Hematopoietic multipotent progenitor cell treated with erythropoietin and hydrocortisone succinate and interleukin-3 and kit ligand, for 6 days (in vitro differentiated cells): Measurements from ENCODE around the gene FALEC.

Experiments
- DNase-seq: peaks from one replicate; pipeline ENCODE4 v3.0.0-alpha.2; 2015

The FALEC gene

DNA sequence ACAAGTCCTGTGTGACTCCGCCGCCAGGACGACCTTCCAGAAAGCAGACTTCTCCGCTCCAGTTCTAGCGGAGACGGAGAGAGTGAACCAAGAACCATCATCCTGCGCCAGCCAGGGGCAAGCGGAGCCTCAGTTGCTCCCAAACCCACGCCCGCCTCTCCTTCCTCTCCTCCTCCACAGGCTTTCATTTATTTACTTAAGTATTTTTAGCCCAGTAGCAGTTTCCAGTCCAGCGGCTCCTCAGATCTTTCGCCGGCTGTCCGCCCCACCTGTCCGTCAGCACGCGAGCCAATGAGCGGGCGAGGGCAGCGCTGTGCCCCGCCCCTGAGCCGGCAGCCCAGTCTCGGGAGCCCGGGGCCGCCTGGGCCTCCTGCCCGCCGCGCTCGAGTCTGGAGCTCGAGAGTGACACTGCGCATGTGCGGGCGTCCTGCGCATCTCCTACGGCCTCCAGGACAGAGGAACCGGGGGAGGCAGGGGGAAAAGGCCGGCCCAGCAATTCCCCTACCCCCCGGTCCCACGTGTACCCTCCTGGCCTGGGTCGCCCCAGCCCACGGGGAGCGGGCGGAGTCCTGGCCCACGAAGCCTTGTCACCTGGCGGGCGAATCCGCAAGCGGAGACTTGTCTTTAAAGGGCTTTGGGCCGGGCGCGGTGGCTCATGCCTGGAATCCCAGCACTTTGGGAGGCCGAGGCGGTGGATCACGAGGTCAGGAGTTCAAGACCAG is at the start of gene FALEC:
TSS of gene FALEC (plus strand) at position 425 of the 722 bp plus-strand sequence.
- peak; percentile 98 for DNase-seq

DNA sequence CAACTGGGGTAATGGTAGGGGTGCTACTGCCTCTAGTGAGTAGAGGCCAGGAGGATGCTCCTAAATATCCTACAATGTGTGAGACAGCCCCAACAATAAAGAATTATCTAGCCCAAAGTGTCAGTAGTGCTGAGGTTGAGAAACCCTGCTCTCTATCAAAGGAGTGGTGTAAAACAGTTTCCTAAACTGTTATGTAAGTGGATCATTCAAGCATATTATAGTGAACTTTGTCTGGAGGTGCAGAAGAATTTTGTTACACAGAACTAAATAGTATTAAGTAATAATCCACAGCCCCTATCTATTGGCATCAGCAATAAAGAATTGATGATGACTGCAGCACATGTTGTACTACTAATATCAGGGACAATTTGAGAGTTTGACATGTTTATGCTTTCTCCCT is 48.6 kb upstream of the FALEC start:
- no peak for DNase-seq

DNA sequence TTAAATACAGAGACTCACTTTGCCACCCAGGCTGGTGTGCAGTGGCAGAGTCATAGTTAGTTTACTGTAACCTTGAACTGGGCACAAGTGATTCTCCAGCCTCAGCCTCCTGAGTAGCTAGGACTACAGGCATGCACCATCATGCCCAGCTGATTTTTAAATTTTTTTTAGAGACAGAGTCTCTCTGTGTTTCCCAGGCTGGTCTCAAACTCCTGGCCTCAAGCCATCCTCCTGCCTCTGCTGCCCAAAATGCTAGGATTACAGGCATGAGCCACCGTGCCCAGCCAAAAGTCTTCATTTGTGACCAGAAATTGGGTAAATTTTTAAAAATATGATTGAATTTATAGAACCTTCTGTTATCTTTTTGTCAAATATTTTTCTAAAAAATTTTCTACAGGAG is 46.3 kb upstream of the FALEC start:
- DNase-seq, result no peak

DNA sequence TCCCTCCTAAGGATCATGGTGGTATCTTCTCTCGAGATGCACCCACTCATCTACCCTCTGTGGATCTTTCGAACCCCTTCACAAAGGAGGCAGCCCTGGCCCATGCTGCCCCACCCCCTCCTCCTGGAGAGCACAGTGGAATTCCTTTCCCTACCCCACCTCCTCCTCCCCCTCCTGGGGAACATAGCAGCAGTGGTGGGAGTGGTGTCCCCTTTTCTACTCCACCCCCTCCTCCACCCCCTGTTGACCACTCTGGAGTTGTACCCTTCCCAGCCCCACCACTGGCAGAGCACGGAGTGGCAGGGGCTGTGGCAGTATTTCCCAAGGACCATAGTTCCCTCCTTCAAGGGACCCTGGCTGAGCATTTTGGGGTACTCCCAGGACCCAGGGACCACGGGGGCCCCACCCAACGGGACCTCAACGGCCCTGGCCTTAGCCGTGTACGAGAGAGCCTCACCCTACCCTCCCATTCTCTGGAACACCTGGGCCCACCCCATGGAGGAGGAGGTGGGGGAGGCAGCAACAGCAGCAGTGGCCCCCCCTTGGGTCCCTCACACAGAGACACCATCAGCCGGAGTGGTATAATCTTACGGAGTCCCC is 42.9 kb upstream of the FALEC start:
- DNase-seq, result no peak

DNA sequence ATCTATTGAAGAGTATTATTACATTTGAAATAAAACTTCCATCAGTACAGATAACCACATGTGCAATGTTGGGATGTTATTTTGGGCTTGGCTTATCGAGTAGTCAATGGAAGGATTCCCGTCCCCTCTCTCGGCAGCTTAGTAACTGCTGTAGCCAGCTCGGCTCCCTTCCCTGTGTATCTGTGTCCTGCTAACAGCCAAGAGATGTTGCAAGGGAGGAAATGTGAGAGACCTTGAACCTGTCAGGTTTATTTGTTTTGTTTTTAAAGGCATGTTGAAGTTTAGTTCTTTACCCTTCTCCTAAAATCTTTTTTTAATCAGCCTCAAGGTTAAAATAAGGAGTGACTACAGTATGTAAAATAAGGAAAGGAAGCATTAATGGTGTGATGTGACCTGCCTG is 41.9 kb upstream of the FALEC start:
- no peak for DNase-seq

- no peak for DNase-seq
Measured at GRCh38 chr1:150474869-150475268, 40.7 kb upstream of the FALEC start.

- DNase-seq, result no peak
Measured at GRCh38 chr1:150476754-150477153, 38.8 kb upstream of the FALEC start.

DNA sequence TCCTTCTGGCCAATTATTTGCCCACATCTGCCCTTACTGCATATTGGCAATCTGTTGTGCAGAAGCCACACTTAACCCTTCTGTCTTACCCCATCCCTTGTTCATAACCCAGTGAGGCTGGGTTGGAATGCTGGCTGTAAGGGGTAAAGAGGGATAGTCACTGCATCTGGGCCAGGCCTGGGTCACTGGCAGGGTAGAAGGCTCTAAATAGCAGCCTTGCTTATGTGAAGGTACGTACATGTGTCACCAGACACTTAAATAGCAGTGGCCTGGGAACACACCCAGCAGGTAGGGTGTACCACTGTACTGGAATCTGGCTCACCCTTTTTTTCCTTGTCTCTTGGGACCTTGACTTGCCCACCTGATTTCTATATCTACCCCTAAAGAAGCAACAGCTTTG is 38.2 kb upstream of the FALEC start:
- no peak for DNase-seq

GRCh38 chr1:150477733-150478132 is 37.8 kb upstream of the FALEC start:
- DNase-seq, result no peak

DNA sequence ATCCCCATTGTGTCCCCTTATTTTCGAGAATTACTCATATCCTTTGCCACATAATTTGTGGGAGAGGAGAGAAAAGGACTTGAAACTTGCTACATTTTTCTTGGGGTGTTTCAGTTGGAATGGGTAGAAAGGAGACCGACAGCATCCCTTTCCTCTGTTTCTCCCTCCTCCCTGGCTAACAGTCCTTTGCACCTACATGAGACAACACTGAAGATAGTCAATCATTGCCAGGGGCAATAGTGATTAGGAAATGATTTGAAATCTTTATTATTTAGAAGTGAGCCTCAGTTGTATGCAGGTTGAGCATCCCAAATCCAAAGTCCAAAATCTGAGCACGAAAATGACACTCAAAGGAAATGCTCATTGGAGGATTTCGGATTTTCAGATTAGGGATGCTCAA is 36.2 kb upstream of the FALEC start:
- DNase-seq, result no peak

- no peak for DNase-seq
Measured at GRCh38 chr1:150479927-150480352, 35.6 kb upstream of the FALEC start.

DNA sequence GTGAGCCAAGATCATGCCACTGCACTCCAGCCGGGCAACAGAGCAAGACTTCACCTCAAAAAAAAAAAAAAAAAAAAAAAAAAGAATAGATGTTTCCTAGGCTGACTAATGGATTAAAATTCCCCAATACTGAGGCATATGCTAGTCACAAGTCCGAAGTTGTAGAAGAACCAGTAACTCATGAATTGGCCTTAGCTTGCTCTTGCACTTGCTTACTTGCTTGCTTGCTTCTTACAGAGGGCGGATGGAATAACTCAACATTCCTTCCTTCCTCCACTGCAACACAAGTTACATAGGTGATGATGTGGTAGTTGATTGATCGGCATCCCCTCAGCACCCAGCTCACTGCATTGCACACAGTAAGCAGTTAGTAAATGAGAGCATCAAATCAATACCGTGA is 31.1 kb upstream of the FALEC start:
- no peak for DNase-seq

DNA sequence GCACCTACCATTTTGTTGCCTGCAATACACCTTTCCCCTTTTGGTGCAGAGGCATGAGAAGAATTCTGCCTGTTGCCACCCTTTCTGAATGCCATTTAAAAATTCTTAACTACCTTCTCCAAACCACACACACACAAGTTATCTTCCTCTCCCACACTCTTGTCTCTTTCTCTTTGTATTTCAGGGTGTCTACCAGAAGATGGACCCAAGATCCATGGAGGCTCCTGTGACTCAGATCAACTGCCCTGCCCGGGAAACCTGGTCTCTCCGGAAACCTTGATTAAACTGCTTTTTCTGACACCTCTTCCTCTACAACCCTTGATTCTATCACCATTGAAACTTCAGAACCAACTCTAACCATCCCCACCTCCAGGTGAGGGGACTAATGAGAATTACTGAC is 30.7 kb upstream of the FALEC start:
- peak; percentile 73 for DNase-seq

DNA sequence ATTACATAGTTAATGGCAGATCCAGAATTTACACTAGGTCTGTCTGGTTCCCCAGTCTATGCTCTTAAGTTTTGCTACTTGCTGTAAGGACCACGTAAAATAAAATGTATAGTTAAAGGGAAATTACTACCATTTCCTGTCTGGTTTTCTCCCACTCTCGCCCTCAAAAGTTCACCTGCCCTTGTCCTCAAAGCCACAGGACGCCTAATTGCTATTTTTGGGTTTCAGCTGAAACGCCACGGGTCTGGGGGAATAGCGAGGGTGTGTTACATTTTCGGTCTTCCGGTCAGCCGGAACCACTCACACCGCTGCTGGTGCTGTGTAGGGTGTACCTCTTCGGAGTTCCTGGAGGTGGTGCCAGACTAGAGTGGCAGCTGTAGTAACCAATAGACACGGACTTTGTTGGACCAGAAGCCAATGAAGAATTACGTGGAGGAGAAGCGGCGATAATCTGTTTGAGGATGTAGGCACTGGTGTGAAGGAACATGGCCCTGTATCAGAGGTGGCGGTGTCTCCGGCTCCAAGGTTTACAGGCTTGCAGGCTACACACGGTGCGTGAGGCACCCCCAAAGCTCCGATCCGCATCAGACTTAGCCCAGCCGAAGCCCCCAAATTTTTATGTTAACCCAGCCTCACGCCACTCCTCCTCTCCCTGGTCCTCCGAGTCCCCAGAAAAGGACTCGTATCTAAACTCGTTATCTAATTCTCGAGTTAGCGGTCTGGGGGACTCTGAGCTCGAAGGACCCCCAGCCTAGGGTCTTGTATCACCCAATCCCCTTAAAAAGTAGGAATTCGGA is 28.4 kb upstream of the FALEC start, which contains the start of gene TARS2:
TSS of gene TARS2 (plus strand) at position 454 of the 797 bp plus-strand sequence. CDS start at position 486, 32 bp downstream.
- peak; percentile 99 for DNase-seq

GRCh38 chr1:150487763-150488115 is 27.8 kb upstream of the FALEC start:
- no peak for DNase-seq

- DNase-seq, result no peak
Measured at GRCh38 chr1:150493175-150493574, 22.4 kb upstream of the FALEC start.

DNA sequence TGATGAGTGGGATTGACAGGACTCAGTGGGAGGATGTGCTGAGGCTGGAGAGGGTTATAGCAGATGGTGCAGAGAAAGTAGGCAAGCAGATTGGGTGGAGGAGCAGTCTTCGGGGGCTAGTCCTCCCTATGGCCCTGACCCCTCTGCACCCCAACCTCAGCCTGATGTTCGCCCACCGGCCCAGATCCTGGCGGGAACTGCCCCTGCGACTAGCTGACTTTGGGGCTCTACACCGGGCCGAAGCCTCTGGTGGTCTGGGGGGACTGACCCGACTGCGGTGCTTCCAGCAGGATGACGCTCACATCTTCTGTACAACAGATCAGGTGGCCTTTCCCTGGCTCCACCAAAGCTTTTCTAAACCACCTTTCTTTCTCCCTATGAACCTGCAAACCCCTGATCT is 17.2 kb upstream of the FALEC start:
- DNase-seq, result no peak

DNA sequence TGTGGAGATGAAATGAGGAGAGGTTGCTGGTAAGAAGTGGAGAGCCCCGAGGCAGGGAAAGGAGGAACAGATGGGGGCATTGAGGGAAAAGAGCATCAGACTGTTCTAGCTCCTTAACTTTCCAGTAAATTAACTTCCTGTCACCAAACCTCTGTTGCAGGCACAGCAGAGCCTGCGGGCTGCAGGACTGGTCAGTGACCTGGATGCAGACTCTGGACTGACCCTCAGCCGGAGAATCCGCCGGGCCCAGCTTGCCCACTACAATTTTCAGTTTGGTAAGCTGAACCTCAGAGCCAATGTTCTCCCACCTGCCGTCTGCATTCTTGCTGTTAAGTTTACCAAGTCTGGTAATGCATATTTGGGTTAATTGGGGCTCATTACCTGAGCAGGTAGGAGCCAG is 10.1 kb upstream of the FALEC start:
- no peak for DNase-seq

- peak; percentile 63 for DNase-seq
Measured at GRCh38 chr1:150507912-150508864, 7.4 kb upstream of the FALEC start, which contains the start of gene ECM1. Gene ECM1, plus strand, starts transcription at chr1:150508109. Its CDS starts 101 bp downstream, at chr1:150508210.

- DNase-seq, result no peak
Measured at GRCh38 chr1:150508982-150509381, 6.6 kb upstream of the FALEC start.

- no peak for DNase-seq
Measured at GRCh38 chr1:150511551-150511950, 4.0 kb upstream of the FALEC start.

GRCh38 chr1:150511985-150512660 is 3.4 kb upstream of the FALEC start:
- no peak for DNase-seq
